Coronary artery (tissue), 2 donors: ENCODE results near the gene PACRGL.
A peak's percentile ranks its signal among the peaks of the same experiment; 100 is the strongest.

ENCODE experiments used
- DNase-seq: peaks from one replicate; pipeline ENCODE4 v3.0.0-alpha.2; 2017; ENCODE audit warnings: low spot score
- H3K27ac ChIP-seq, 2 donors: fragments of 200-600 bp; sonication (generic); one replicate each; pipeline ENCODE4 v1.5.1; 2016 to 2019
- H3K4me3 ChIP-seq: fragments of 200-600 bp; sonication (generic); 2 replicates; pipeline ENCODE4 v1.5.1; 2016; ENCODE audit warnings: mild to moderate bottlenecking, moderate library complexity
- TF ChIP-seq, protein P1 (sequence below): fragments of 200-600 bp; sonication (generic); IDR thresholded peaks from one replicate; pipeline ENCODE4 v1.5.1; 2019; ENCODE audit warnings: antibody characterized with exemption

Gene PACRGL

DNA sequence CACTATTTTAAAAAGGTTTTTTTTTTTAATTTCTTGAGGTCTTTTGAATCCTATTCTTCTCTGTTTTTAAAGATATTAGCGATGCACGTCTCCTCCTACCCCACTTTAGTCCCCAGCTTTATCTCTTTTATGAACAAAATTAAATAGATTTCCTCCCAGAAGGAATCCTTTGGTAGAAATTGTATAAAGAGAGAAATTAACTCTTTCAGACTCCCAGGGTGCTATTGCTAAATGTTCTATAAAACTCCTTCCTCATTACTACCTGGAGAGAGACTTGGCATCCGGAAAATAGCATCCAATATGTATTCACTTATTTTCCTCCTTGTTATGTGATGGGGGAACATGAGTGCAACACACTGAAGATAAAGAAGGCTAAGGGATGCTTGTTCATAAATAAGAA is 16.5 kb upstream of the PACRGL start:
- no peak for DNase-seq
- Histone ChIP-seq H3K27ac (no peak overlapping the region), H3K4me3 (no peak overlapping the region)
- TF ChIP-seq, protein P1, sequence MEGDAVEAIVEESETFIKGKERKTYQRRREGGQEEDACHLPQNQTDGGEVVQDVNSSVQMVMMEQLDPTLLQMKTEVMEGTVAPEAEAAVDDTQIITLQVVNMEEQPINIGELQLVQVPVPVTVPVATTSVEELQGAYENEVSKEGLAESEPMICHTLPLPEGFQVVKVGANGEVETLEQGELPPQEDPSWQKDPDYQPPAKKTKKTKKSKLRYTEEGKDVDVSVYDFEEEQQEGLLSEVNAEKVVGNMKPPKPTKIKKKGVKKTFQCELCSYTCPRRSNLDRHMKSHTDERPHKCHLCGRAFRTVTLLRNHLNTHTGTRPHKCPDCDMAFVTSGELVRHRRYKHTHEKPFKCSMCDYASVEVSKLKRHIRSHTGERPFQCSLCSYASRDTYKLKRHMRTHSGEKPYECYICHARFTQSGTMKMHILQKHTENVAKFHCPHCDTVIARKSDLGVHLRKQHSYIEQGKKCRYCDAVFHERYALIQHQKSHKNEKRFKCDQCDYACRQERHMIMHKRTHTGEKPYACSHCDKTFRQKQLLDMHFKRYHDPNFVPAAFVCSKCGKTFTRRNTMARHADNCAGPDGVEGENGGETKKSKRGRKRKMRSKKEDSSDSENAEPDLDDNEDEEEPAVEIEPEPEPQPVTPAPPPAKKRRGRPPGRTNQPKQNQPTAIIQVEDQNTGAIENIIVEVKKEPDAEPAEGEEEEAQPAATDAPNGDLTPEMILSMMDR: no peak

DNA sequence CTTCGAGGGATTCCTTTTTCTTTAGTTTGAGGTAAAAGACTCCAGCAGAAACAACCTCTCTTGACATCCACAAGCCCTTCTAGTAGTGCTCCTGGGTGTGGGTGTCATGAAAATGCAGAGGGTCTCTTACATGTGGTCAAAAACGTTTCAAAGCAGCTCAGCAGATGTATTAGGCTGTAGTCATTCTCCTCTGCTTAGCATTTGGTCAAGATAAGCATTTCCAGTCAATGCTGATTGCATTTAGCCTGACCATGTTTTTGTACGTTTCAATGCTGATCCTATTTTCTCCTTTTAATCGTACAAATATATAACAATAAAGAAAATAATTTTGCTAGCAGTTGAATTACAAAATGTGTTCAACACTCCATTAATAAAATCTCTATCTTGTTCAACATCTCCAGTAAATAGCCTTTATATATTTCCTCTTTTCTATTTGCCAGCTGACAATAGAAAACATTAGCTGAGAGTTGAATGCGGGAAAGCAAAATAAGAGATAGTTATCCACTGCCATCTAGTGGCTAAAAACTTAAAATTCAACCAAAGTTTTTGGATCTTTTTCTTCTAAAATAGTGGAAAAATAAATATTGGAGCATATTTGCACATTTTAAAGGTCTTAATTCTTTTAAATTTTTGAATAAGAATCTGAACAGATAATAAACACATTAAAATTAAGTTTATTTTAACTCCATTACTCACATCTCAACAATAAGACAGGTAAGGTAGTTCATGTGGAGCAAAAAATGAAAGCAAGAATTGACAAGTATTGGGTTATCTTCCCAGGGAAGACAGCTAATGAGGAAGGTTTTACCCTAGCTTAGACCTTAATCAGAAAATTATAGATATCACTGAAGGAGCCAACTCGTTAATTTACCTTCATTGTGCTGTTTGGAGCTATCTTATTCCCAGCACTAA is 15.2 kb upstream of the PACRGL start:
- DNase-seq: no peak
- TF ChIP-seq, protein P1: peak; percentile 48
- no peak overlapping the region for H3K27ac ChIP-seq

DNA sequence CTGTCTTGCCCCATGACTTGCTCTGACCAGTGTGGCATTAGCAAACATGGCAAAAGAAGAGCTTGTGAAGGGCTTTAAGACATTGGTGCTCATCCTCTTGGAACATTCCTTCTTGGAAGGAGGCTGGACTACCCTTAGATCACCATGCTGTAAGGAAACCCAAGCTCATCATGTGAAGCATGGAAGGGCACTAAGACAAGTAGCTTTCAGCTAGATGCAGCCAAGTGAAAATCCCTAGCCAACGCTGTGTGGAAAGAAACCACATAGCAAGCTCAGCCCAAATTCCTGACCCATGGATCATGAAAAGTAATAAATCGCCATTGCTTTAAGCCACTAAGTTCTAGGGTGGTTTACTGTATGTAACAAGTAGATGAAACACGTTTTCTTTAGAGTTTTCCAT is 12.4 kb upstream of the PACRGL start:
- TF ChIP-seq, protein P1: no peak
- H3K4me3 ChIP-seq: no peak overlapping the region
- DNase-seq: no peak
- H3K27ac ChIP-seq: no peak overlapping the region

More for the DNA sequence above, 15.2 kb upstream of the PACRGL start:
- no peak overlapping the region for H3K4me3 ChIP-seq

DNA sequence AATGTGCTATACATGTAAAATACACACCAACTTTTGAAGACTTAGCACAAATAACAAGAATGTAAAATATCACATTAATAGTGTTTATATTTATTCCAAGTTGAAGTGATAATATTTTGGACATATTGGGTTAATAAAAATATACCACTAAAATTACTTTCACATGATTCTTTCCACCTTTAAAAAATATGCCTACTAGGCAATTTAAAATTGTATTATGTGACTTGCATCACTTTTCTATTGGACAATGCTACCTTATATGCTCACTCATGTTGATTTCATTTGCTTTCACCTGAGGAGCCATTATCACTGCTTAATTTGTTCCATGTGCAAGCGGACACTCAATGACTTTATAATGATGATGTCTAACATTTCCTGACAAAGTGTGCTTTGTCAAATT is 3.4 kb upstream of the PACRGL start:
- TF ChIP-seq, protein P1: no peak
- Histone ChIP-seq H3K27ac (no peak overlapping the region), H3K4me3 (no peak overlapping the region)
- no peak for DNase-seq

DNA sequence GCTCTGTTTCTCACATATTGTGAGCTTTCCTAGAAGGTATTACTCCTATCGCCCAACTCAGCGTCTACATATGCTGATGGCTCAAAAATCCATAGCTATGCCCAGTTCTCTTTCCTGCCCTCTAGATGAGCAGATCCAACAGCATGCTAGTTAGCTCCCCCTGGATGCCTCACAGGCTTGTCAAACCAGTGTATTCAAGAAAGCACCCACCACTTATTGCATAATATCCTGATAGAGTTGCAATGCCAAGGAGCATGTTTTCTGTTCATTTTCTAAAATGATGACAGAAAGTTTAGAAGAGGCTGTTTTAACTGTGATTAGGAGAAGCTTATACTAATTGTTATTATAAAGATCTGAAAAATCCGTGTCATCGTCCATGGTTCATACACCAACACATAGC is 1.9 kb upstream of the PACRGL start:
- no peak overlapping the region for H3K27ac ChIP-seq
- TF ChIP-seq, protein P1: no peak
- H3K4me3 ChIP-seq: no peak overlapping the region
- no peak for DNase-seq

DNA sequence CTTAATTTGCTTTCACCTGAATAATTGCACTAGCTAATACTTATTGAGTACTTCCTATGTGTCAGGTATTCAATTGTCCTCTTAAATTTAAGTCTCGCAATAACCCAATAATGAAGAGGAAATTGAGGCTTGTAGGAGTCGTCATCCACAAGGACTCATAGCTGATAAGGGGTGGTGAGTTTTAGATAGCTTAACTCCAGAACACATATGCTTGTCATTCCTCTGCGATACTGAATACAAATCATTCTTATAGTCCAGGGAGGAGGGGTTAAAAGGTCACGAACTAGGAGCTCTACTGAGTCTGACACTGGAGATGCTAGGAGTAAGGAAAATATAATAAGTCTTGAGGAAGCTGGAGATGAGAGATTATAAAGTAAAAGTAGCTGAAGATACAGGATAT is 1.4 kb upstream of the PACRGL start:
- TF ChIP-seq, protein P1: no peak
- Histone ChIP-seq H3K27ac (no peak overlapping the region), H3K4me3 (no peak overlapping the region)
- DNase-seq: no peak

DNA sequence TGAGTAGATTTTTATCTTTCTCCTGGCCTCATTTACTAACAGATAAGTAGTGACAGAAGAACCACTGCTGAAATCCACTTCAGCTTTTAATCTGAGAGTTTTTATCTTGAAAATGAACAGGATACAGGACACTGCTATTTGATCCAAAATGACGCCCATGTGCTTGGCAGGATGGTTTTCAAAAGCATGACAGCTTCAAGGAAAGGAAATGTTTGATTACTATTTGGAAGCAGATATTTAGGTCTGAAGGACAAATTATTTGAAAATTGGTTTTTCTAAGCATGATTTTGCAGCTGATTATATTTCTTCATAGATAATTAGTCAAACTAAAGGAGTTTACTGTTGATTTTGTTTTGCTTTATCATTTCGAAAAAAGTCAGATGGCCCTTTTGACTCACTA is 11.1 kb downstream of the PACRGL start:
- no peak overlapping the region for H3K4me3 ChIP-seq
- no peak for DNase-seq
- TF ChIP-seq, protein P1: no peak
- H3K27ac ChIP-seq: no peak overlapping the region
